ENCODE results near the gene TAPT1.

DNA sequence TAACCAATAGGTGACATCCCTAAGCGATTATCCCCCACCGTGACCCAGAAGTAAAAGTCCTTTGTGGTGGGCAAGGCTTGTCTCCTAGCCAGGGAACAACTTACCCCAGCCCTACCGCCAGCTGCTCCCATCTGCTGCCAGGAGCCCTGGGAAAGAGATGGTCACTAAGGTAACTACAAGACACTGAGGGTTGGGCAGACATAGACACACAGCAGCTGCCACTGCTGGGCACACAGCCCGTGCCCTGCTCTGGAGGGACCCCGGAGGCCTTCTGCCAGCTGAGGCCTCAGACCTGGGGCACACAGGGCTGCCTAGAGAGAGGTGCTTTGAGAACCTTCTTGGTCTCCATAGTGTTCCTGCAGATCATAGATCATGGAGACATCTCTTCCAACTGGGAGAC, 89.4 kb downstream of the TAPT1 start:
- TF ChIP-seq CREB1 (CRISPR knock-in tag; IDR thresholded peaks at IDR 0.05; ENCODE audit: low read depth): no peak
- TF ChIP-seq, protein P1, sequence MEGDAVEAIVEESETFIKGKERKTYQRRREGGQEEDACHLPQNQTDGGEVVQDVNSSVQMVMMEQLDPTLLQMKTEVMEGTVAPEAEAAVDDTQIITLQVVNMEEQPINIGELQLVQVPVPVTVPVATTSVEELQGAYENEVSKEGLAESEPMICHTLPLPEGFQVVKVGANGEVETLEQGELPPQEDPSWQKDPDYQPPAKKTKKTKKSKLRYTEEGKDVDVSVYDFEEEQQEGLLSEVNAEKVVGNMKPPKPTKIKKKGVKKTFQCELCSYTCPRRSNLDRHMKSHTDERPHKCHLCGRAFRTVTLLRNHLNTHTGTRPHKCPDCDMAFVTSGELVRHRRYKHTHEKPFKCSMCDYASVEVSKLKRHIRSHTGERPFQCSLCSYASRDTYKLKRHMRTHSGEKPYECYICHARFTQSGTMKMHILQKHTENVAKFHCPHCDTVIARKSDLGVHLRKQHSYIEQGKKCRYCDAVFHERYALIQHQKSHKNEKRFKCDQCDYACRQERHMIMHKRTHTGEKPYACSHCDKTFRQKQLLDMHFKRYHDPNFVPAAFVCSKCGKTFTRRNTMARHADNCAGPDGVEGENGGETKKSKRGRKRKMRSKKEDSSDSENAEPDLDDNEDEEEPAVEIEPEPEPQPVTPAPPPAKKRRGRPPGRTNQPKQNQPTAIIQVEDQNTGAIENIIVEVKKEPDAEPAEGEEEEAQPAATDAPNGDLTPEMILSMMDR (conservative IDR thresholded peaks at IDR 0.05; ENCODE audit: low read depth in 2 of 2): no peak
- TF ChIP-seq POLR2AphosphoS5 (IDR thresholded peaks at IDR 0.05; ENCODE audit: low read depth): no peak
- no peak for TF ChIP-seq EZH2 (IDR thresholded peaks at IDR 0.05; ENCODE audit: low read depth, unreplicated experiment)
- TF ChIP-seq ZNF331 (CRISPR knock-in tag; IDR thresholded peaks at IDR 0.05; ENCODE audit: low read depth): no peak
- no peak for TF ChIP-seq EZH2phosphoT487 (IDR thresholded peaks at IDR 0.05; ENCODE audit: unreplicated experiment)
- TF ChIP-seq, protein P2, sequence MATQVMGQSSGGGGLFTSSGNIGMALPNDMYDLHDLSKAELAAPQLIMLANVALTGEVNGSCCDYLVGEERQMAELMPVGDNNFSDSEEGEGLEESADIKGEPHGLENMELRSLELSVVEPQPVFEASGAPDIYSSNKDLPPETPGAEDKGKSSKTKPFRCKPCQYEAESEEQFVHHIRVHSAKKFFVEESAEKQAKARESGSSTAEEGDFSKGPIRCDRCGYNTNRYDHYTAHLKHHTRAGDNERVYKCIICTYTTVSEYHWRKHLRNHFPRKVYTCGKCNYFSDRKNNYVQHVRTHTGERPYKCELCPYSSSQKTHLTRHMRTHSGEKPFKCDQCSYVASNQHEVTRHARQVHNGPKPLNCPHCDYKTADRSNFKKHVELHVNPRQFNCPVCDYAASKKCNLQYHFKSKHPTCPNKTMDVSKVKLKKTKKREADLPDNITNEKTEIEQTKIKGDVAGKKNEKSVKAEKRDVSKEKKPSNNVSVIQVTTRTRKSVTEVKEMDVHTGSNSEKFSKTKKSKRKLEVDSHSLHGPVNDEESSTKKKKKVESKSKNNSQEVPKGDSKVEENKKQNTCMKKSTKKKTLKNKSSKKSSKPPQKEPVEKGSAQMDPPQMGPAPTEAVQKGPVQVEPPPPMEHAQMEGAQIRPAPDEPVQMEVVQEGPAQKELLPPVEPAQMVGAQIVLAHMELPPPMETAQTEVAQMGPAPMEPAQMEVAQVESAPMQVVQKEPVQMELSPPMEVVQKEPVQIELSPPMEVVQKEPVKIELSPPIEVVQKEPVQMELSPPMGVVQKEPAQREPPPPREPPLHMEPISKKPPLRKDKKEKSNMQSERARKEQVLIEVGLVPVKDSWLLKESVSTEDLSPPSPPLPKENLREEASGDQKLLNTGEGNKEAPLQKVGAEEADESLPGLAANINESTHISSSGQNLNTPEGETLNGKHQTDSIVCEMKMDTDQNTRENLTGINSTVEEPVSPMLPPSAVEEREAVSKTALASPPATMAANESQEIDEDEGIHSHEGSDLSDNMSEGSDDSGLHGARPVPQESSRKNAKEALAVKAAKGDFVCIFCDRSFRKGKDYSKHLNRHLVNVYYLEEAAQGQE (IDR thresholded peaks at IDR 0.05; ENCODE audit: unreplicated experiment): no peak
- TF ChIP-seq NANOG (IDR thresholded peaks at IDR 0.05; ENCODE audit: borderline replicate concordance): no peak
- TF ChIP-seq JUNB (IDR thresholded peaks at IDR 0.05; ENCODE audit: unreplicated experiment): no peak
- TF ChIP-seq STAT1 (IDR thresholded peaks at IDR 0.05; ENCODE audit: unreplicated experiment): no peak
- TF ChIP-seq, protein P3, sequence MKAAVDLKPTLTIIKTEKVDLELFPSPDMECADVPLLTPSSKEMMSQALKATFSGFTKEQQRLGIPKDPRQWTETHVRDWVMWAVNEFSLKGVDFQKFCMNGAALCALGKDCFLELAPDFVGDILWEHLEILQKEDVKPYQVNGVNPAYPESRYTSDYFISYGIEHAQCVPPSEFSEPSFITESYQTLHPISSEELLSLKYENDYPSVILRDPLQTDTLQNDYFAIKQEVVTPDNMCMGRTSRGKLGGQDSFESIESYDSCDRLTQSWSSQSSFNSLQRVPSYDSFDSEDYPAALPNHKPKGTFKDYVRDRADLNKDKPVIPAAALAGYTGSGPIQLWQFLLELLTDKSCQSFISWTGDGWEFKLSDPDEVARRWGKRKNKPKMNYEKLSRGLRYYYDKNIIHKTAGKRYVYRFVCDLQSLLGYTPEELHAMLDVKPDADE (IDR thresholded peaks at IDR 0.05): no peak
- no peak for TF ChIP-seq ZNF114 (CRISPR knock-in tag; IDR thresholded peaks at IDR 0.05)

Measured in GM23338 (cell line).